ENCODE measurements around the gene UBA7. TPM values are rescaled to one million over a fixed set of nuclear protein-coding genes. Genes with fewer than 3 reads are reported as not detected.

UBA7 gene
- total and polyA plus RNA-seq, 2 of the 13 experiments (the other 11 are each of a cell fraction or from before 2014, with no cell fraction given) = 9.5 to 16.5 TPM

DNA sequence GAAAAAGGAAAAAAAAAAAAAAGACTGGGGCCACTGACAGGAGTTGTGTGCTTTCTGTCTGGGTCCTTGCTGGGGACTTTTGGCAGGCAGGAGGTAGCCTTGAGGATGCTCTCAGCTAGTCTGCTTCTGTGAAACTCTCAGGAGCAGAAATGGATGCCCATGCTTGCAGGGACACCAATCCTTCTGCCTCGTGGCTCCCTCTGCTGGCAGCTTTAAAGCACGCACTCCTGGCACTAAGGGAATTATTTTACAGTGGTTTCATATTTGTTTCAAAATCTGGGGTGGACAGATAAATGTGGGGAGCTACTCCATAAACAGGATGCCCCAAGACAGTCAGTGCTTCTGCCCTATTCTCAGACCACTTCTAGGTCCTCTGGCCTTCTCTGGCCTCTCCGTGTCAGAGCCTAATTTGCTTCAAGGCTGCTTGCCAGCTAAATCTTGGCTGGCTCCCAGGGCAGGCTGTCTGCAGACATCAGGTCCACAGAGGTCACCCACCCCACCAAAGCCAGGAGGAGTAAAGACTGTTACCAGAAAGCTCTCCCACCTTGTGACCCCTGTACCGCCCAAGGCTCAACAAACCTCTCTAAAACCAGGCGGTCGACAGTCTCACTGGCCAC lies 25.5 kb upstream of the UBA7 start (continued):
- TF ChIP-seq ELK4 (CRISPR knock-in tag; IDR thresholded peaks at IDR 0.05; ENCODE audit: borderline replicate concordance) (no peak), CSRNP1 (CRISPR knock-in tag; IDR thresholded peaks at IDR 0.05) (no peak), TGIF2 (CRISPR knock-in tag; IDR thresholded peaks at IDR 0.05) (no peak), SALL1 (CRISPR knock-in tag; IDR thresholded peaks at IDR 0.05) (no peak), KLF16 (CRISPR knock-in tag; IDR thresholded peaks at IDR 0.05) (no peak), AGO2 (optimal IDR thresholded peaks at IDR 0.05; ENCODE audit: low read depth, low read length) (no peak), EEA1 (CRISPR knock-in tag; IDR thresholded peaks at IDR 0.05; ENCODE audit: borderline replicate concordance) (no peak), HIVEP1 (CRISPR knock-in tag; IDR thresholded peaks at IDR 0.05) (no peak), ZNF891 (CRISPR knock-in tag; IDR thresholded peaks at IDR 0.05) (no peak)
- TF ChIP-seq, protein P1, sequence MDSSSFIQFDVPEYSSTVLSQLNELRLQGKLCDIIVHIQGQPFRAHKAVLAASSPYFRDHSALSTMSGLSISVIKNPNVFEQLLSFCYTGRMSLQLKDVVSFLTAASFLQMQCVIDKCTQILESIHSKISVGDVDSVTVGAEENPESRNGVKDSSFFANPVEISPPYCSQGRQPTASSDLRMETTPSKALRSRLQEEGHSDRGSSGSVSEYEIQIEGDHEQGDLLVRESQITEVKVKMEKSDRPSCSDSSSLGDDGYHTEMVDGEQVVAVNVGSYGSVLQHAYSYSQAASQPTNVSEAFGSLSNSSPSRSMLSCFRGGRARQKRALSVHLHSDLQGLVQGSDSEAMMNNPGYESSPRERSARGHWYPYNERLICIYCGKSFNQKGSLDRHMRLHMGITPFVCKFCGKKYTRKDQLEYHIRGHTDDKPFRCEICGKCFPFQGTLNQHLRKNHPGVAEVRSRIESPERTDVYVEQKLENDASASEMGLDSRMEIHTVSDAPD (CRISPR knock-in tag; IDR thresholded peaks at IDR 0.05) = no peak
- TF ChIP-seq, protein P2, sequence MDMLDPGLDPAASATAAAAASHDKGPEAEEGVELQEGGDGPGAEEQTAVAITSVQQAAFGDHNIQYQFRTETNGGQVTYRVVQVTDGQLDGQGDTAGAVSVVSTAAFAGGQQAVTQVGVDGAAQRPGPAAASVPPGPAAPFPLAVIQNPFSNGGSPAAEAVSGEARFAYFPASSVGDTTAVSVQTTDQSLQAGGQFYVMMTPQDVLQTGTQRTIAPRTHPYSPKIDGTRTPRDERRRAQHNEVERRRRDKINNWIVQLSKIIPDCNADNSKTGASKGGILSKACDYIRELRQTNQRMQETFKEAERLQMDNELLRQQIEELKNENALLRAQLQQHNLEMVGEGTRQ (IDR thresholded peaks at IDR 0.05; ENCODE audit: low read depth, low read length) = no peak
- TF ChIP-seq, protein P2 (CRISPR knock-in tag; IDR thresholded peaks at IDR 0.05; ENCODE audit: borderline replicate concordance) = no peak
- TF ChIP-seq, protein P3, sequence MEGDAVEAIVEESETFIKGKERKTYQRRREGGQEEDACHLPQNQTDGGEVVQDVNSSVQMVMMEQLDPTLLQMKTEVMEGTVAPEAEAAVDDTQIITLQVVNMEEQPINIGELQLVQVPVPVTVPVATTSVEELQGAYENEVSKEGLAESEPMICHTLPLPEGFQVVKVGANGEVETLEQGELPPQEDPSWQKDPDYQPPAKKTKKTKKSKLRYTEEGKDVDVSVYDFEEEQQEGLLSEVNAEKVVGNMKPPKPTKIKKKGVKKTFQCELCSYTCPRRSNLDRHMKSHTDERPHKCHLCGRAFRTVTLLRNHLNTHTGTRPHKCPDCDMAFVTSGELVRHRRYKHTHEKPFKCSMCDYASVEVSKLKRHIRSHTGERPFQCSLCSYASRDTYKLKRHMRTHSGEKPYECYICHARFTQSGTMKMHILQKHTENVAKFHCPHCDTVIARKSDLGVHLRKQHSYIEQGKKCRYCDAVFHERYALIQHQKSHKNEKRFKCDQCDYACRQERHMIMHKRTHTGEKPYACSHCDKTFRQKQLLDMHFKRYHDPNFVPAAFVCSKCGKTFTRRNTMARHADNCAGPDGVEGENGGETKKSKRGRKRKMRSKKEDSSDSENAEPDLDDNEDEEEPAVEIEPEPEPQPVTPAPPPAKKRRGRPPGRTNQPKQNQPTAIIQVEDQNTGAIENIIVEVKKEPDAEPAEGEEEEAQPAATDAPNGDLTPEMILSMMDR (CRISPR knock-in tag; IDR thresholded peaks at IDR 0.05) = peak; percentile 90

Data from HepG2 (cell line).